Measurements from ENCODE around the gene IMMP2L.

The IMMP2L gene

DNA sequence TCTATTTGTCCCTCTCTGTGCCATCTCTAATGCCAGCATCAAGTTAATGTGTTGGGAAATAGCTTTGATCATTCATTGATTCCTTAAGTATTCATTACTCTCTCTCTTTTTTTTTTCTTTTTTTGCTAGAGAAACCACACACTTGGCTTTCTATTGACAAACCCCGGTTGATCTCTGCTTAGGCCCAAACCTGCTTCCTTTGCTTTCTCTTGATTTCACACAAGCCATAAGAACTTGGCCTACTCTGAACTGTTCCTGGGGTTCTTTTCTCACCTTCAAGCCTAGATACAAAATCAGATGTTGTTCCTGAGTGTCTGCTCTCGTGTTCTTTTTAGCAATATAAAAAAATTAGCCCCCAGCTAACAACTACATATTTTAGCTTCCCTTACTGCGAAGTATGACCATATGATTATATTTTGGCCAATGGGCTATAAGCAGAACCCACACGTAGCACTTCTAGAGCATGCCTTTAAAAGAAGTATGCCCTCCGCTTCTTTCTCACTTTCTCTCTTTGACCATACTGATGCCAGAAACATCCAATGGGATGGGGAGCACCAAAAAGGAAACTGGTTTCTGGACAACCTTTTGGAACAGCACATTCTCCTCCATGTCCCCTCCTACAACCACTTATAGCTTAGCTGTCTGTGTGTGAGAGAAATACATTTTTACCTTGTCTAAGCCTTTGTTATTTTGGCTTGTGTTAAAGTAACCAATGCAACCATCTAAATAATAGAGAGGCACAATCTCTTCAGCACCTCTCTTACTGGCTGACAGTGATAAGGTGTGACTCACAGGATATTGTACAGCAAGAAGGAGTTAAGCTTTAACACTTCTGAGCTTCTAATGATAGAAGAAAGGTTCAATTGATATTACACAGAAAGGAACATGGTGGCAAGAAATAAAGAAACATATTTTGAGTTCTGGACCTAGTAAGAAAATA lies 568.0 kb downstream of the IMMP2L start:
- no peak overlapping the region for H3K4me3 Mint-ChIP-seq
- no peak for DNase-seq
- TF ChIP-seq, protein P1, sequence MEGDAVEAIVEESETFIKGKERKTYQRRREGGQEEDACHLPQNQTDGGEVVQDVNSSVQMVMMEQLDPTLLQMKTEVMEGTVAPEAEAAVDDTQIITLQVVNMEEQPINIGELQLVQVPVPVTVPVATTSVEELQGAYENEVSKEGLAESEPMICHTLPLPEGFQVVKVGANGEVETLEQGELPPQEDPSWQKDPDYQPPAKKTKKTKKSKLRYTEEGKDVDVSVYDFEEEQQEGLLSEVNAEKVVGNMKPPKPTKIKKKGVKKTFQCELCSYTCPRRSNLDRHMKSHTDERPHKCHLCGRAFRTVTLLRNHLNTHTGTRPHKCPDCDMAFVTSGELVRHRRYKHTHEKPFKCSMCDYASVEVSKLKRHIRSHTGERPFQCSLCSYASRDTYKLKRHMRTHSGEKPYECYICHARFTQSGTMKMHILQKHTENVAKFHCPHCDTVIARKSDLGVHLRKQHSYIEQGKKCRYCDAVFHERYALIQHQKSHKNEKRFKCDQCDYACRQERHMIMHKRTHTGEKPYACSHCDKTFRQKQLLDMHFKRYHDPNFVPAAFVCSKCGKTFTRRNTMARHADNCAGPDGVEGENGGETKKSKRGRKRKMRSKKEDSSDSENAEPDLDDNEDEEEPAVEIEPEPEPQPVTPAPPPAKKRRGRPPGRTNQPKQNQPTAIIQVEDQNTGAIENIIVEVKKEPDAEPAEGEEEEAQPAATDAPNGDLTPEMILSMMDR (IDR thresholded peaks at IDR 0.05) = no peak
- no peaks in the 10 kb centered on the region for H3K36me3 Mint-ChIP-seq (ENCODE audit: low read depth)
- no peak overlapping the region for H3K27ac Mint-ChIP-seq
- no peaks in the 10 kb centered on the region for H3K4me1 Mint-ChIP-seq
- H3K9me3 Mint-ChIP-seq = no peaks in the 10 kb centered on the region
- H3K27me3 Mint-ChIP-seq (ENCODE audit: low read depth, poor library complexity) = no peaks in the 10 kb centered on the region

DNA sequence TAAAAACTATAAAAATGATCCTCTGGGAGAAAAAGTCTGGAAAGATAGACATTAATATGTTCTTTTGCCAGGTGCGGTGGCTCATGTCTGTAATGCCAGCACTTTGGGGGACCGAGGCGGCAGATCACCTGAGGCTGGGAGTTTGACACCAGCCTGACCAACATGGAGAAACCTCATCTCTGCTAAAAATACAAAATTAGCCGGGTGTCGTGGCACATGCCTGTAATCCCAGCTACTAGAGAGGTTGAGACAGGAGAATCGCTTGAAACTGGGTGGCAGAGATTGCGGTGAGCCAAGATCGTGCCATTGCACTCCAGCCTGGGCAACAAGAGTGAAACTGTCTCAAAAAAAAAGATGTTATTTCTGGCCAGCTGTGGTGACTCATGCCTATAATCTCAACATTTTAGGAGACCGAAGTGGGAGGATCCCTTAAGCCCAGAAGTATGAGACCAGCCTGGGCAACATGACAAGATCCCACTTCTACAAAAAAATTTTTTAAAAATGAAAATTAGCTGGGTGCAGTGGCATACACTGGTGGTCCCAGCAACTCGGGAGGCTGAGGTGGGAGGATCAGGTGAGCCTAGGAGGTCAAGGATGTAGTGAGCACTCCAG lies 573.3 kb downstream of the IMMP2L start:
- no peaks in the 10 kb centered on the region for H3K36me3 Mint-ChIP-seq (ENCODE audit: low read depth)
- H3K4me1 Mint-ChIP-seq = peaks cover 6% of the 10 kb centered on the region
- DNase-seq = no peak
- TF ChIP-seq, protein P1 (IDR thresholded peaks at IDR 0.05) = no peak
- no peak overlapping the region for H3K27ac Mint-ChIP-seq
- no peaks in the 10 kb centered on the region for H3K9me3 Mint-ChIP-seq
- no peak overlapping the region for H3K4me3 Mint-ChIP-seq
- H3K27me3 Mint-ChIP-seq (ENCODE audit: low read depth, poor library complexity) = no peaks in the 10 kb centered on the region

DNA sequence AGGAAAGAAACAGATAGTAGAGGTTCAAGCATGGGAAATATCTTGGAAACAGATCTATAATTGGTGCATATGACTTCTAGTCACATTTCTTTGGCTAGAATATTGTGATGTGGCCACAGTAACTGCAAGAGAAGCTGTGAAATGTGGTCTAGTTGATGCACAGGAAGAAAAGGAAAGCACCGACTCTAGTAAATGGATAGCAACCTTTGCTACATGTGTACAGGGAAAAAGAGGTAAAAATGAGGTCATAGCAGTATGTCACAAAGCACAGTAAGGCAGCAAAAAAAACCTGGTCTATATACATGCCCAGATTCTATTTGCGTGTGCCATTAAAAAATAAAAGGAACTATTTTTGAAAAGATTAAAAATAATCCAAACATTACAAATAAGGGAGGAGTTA lies 573.9 kb downstream of the IMMP2L start:
- Mint-ChIP-seq H3K27ac (no peak overlapping the region), H3K4me1 (peaks cover 6% of the 10 kb centered on the region), H3K27me3 (ENCODE audit: low read depth, poor library complexity) (no peaks in the 10 kb centered on the region), H3K9me3 (no peaks in the 10 kb centered on the region), H3K36me3 (ENCODE audit: low read depth) (no peaks in the 10 kb centered on the region), H3K4me3 (no peak overlapping the region)
- TF ChIP-seq, protein P1 (IDR thresholded peaks at IDR 0.05) = no peak
- no peak for DNase-seq

DNA sequence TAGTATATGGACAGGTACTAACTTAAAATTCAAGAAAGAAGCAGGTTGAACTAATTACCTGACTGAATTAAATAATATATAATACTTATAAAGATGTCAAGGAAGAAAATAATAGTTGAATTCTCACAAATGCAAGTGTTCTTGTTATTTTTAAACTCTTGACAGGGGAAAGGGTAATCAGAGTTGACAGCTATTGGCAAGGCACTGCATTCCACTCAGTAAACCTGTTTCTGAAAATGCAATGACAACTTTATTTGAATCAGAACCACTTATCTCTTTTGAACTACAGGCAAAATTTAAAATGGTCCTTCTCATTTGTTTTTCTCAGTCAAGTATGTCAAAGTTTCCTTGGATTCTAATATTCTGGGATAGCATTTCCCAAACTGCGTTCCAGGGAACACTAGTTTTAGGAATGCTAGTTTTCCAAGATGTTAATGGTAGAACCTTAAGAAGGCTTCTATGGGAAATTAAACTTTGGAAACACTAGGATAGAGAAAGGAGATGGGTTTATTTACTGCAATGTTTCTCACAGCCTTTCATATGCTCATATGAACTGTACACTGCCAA lies 575.1 kb downstream of the IMMP2L start:
- DNase-seq = no peak
- no peak overlapping the region for H3K27ac Mint-ChIP-seq
- no peaks in the 10 kb centered on the region for H3K27me3 Mint-ChIP-seq (ENCODE audit: low read depth, poor library complexity)
- no peak overlapping the region for H3K4me3 Mint-ChIP-seq
- no peaks in the 10 kb centered on the region for H3K9me3 Mint-ChIP-seq
- peaks cover 6% of the 10 kb centered on the region for H3K4me1 Mint-ChIP-seq
- H3K36me3 Mint-ChIP-seq (ENCODE audit: low read depth) = no peaks in the 10 kb centered on the region
- TF ChIP-seq, protein P1 (IDR thresholded peaks at IDR 0.05) = no peak

DNA sequence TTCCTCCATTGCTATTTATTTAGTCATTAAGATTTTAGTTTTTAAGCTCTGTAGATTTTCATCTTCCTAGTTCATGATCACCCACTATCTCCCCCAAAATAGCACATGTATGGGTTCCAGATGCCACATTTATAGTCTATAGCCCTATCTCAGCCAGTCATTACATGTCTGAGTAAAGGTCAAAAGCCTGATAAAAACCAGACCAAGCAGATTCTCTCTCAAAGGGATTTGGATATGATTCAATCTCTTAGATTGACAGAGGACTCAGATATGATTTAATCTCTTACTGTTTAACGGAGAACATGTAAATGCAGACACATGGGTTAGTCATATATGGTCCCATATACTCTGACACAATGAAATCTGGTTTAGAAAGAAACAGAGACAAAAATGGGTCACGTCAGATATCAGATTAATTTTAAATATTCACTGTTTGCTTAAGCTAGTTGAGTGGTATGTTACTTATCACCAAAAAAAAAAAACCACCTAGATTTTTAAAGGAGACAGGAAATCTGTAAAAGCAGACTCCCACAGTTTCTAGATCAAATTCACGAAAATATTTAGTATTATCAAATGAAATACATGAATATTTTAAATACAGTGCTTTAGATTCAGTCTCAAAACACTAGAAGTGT lies 578.4 kb downstream of the IMMP2L start:
- H3K27ac Mint-ChIP-seq = no peak overlapping the region
- no peaks in the 10 kb centered on the region for H3K9me3 Mint-ChIP-seq
- H3K4me1 Mint-ChIP-seq = peaks cover 6% of the 10 kb centered on the region
- H3K4me3 Mint-ChIP-seq = no peak overlapping the region
- no peak for DNase-seq
- TF ChIP-seq, protein P1 (IDR thresholded peaks at IDR 0.05) = no peak
- no peaks in the 10 kb centered on the region for H3K27me3 Mint-ChIP-seq (ENCODE audit: low read depth, poor library complexity)
- H3K36me3 Mint-ChIP-seq (ENCODE audit: low read depth) = no peaks in the 10 kb centered on the region

All from nephron progenitor cell (in vitro differentiated cells).